Endometrium (tissue), 2 donors: Measurements from ENCODE around the gene BRICD5.

Experiments
- FAIRE-seq: peaks from 2 replicates; lab custom pipeline; 2012; peaks lifted over from hg19 to GRCh38; lab: Jason Lieb, UNC
- donor health status: control.
- donor health status: control.

BRICD5 gene

DNA sequence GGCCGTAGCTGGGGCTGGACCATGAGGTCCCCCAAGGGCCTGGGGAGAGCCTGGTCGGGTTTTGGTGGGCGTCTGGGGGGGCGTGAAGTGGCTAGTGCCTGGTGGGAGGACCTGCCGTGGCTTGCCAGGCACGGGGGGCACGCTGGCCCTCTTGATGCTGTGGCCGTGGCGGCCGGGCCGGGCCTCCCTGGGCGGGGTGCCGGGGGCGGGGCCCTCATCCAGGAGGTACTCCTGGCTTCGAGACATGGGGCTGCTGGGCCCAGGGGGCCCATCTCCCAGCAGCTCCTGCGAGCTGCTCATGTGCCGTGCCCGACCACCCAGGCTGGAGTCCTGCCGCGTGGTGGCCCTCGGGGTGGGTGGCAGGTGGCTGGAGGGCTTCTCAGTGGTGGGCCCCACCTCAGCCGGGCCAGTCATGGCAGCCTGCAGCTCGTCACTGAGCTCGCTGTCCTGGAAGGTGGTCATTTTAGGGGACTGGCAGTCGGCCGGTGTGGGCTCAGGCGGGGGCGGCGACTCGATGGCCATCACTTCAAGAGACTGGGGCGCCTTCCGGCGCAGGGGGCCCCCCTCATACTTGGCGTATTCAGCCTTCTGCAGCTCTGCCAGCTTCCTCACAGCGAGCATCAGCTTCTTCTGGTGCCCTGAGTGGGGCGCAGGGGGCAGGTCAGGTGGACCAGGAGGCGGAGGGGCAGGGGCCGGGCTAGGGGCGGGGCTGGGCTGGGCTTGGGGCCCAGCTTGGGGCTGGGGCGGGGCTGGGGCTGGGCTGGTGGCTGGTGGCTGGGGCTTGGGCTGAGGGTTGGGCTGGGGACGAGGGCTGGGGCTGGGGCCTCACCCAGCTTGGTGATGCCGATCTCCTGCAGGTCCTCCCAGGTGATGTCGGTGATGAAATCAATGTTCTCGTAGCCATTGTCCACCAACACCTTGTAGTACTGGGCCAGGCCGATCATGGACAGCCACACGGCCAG lies 29.4 kb downstream of the BRICD5 start:
- no peak for FAIRE-seq

DNA sequence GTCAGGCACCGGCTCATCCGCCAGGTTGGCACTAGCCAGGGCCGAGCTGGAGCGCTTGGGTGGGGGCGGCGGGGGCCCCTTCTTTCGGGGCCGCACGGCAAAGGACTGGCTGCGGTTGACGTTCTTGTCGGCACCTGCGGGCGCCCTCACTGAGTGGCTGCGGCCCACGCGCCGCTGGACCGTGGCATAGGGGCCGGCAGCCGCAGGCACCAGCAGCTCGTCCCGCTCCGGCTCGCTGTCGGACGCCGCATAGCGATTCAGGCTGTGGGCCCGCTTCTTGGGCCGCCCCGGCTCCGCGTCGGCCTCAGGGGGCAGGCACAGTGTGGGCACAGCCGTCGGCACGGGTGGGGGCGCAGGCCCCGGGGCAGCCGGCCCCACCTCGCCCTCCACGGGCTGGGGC lies 30.2 kb downstream of the BRICD5 start:
- no peak for FAIRE-seq

- no peak for FAIRE-seq
Observed at GRCh38 chr16:2179576-2179975, 31.1 kb downstream of the BRICD5 start.

GRCh38 chr16:2179107-2179501 lies 31.6 kb downstream of the BRICD5 start:
- FAIRE-seq: no peak

GRCh38 chr16:2178321-2179106 lies 32.1 kb downstream of the BRICD5 start:
- FAIRE-seq: no peak

DNA sequence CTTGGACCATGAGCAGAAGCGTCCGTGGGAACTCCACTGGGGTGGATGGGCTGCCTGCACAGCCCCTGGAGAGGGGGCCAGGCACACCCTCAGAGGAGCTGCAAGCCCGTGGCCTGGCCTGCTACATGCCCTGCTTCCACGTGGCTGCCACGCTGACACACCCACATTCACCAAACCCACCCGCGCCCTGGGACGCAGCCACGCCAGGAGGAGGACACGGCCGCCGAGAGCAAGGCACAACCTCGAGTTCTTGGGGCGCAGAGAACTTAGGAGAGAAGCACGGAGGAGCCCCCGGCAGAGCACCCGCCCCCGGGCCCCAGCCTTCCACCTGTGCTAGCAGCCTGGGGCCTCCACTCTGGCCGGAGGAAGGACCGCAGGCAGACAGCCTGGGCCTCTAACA lies 33.1 kb downstream of the BRICD5 start:
- FAIRE-seq: no peak

DNA sequence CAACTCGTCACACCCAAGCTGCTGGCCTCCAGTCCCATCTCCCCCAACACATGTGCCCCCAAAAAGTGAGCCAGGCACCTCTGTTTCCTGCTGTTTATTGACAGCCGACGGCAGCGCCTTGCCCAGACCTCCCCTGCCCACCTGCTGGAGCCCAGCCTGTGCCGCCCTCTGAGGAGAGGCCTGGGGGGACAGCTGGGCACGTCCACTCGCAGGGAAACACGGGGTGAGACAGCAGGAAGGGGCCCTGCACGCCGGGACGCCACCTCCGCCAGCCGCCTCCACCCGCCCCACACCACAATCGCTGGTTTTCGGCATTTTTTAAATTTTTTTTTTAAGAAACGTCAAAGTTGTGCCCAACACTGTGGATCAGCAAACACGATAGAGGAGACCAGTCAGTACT lies 33.6 kb downstream of the BRICD5 start:
- no peak for FAIRE-seq

- no peak for FAIRE-seq
Observed at GRCh38 chr16:2176047-2176446, 34.6 kb downstream of the BRICD5 start.

DNA sequence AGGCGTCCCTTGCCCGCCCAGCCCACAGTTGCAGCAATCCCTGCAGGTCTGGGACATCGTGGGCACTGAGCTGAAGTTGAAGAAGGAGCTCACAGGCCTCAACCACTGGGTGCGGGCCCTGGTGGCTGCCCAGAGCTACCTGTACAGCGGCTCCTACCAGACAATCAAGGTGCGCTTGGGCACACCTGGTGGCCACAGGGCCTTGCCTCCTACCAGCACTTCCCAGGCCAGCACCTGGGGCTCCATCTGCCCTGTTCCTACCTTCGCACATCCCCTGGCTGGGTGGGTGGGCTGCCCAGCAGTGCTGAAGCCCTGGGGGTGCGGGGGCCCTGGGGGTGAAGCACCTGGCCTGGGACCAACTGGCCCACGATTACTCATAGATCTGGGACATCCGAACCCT lies 35.2 kb downstream of the BRICD5 start:
- FAIRE-seq: no peak

DNA sequence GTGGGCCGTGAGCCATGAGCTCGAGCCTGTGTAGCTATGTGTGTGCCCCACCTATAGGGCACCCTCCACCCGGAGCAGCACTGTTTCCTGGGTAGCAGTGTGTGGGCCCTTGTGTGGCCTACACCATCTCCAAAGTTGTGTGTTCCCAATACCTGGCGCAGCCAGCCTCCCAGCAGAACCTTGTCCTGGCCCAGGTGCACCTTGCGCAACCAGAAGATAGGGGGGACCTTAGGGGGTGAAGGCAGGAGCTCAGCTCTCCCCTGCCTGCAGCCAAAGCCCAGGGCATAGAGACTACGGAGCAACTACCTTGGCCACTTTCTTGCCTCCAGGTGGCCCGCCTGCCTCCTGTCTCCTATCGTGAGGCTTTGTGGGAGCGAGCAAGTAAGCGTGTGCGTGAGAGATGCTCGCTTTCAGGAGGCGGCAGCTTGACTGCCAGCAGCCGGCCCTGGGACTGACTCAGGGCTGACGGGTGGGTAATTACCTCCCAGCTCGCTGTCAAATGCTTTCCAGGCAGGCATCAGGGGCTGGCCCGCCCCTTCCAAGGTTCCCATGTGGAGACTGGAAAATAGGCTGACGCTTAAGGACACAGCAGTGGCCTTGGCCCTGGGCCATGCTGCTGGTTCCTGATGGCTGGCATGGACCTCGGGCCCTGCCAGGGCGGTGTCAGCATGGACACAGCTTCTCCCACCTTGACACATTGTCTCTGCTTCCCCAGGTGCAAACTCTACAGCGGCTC lies 36.1 kb downstream of the BRICD5 start:
- FAIRE-seq: no peak

- FAIRE-seq: no peak
Observed at GRCh38 chr16:2173916-2174315, 36.7 kb downstream of the BRICD5 start.

- FAIRE-seq: no peak
Observed at GRCh38 chr16:2173366-2173765, 37.3 kb downstream of the BRICD5 start.

- no peak for FAIRE-seq
Observed at GRCh38 chr16:2172688-2173335, 37.9 kb downstream of the BRICD5 start.

DNA sequence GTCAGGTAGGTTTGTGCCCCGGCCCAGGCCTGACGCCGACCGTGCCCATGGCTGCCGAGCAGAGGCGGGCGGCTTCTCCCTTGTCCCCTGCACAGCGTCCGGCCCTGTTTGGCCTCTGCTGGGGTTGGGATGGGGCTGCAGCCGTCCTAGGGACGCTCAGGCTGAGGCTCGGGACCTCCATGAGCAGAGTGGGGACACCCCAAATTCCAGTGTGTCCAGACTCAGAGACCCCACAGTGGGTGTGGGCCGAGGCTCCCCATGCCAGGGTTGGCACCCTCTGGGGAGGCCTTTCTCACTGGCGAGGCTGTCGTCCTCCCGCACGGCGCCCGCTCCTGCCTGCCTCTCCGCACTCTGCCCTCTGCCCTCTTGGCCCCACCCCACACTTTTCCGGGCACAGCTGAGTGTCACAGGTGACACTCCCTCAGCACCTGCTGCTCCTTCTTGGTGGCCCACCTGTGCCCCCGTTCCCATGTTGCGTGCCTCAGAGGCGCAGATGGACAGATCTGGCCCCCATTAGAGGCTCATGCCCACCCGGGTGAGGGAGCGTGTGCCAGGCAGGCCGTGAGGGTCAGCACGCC lies 39.0 kb downstream of the BRICD5 start:
- no peak for FAIRE-seq

- no peak for FAIRE-seq
Observed at GRCh38 chr16:2170587-2171435, 39.9 kb downstream of the BRICD5 start.

DNA sequence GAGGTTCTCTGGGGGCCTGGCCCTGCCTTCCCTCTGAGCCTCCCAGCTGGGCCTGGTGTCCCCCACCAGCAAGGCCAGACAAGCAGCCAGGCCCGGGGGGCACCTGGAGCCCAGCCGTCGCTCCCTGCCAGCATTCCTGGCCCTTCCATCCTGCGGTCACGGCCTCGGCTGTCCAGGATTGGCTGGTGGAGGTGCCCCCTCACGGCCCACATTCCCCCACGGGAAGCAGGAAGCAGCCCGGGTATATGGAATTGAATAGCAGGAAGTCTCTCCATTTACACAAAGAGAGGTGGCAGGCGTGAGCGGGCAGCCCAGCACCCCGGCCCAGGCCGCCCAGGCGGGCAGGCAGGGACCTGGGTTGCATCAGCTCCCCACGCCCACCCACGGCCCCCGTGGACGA lies 40.6 kb downstream of the BRICD5 start:
- FAIRE-seq: no peak

- no peak for FAIRE-seq
Observed at GRCh38 chr16:2167068-2167638, 43.5 kb downstream of the BRICD5 start.

DNA sequence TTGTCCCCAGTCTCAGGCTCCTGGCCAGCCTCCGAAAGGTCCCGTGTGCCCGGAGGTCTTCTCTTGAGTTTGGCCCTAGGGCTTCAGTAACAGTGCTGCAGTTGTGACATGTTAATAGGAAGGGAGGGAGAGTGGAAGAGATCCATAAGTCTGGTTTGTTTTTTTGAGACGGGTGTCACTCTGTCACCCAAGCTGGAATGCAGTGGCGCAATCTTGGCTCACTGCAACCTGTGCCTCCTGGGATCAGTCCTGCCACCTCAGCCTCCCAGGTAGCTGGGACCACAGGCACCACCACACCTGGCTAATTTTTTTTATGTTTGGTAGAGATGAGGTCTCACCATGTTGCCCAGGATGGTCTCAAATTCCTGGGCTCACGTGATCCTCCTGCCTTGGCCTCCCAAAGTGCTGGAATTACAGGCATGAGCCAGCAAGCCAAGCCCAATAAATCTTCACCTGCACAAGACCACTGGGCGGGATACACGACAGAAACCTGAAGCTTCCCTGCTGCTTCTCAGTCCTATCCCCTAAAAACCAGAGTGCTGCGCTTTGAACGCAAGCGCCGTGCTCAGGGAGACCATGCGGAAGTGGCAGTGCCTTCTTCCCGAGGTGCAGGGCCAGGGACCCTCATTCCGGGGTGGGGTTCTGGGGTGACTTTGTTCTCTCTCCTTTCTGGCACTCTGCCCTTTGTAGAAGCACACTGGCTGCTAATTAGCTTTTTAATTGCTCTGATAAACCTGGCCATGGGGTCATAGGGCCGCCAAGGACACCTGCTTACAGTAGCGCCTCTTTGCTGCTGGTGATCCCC lies 44.2 kb downstream of the BRICD5 start:
- FAIRE-seq: no peak

GRCh38 chr16:2165861-2166260 lies 44.8 kb downstream of the BRICD5 start:
- no peak for FAIRE-seq
